SK-N-SH (cell line): Measurements from ENCODE around the gene PLET1. TPM values are rescaled to one million over a fixed set of nuclear protein-coding genes. Genes with fewer than 3 reads are reported as not detected.

Experiments
- CTCF ChIA-PET: fragments of 300-600, 350-600 bp; formaldehyde crosslinking; extraction: SDS; loops from one replicate; lab custom pipeline; 2021; lab: Yijun Ruan, JAX
- POLR2A ChIA-PET: fragments of 350-600 bp; sonication (Branson Sonifier 250); formaldehyde crosslinking; extraction: SDS; loops from one replicate; lab custom pipeline; 2020; ENCODE audit warnings: antibody characterized with exemption, inconsistent platforms; lab: Yijun Ruan, JAX
- DNase-seq: peaks from one replicate; pipeline ENCODE4 v3.0.0; 2012
- H2AFZ ChIP-seq: fragments of 200-600 bp; sonication (generic); 2 replicates; pipeline ENCODE4 v1.8.1; 2016; ENCODE audit warnings: antibody characterized with exemption, mild to moderate bottlenecking, low read depth
- H3F3A ChIP-seq: fragments of 200-600 bp; sonication (generic); replicated peaks from 2 replicates; pipeline ENCODE3; 2016; ENCODE audit warnings: antibody characterized with exemption, mild to moderate bottlenecking; ENCODE audit not compliant: insufficient read depth
- H3K27ac ChIP-seq, 2 experiments: fragments of 200-500 bp in 1 of 2; fragments of 200-600 bp in 1 of 2; sonication (Bioruptor generic) in 1 of 2; sonication (generic), shearing (Covaris generic) in 1 of 2; 2 replicates each; pipeline versions ENCODE4 v1.5.1 to v1.6.1; 2014 to 2016; ENCODE audit warnings: low read depth in 2 of 2, inconsistent platforms in 1 of 2, low read length in 1 of 2, mild to moderate bottlenecking in 1 of 2, mixed read lengths in 1 of 2
- H3K27me3 ChIP-seq: fragments of 200-600 bp; sonication (generic), shearing (Covaris generic); 2 replicates; pipeline ENCODE4 v1.6.1; 2016; ENCODE audit warnings: mixed run types; ENCODE audit not compliant: insufficient read depth
- H3K36me3 ChIP-seq, 2 experiments: fragments of 200-500 bp in 1 of 2; fragments of 200-600 bp in 1 of 2; sonication (Bioruptor generic) in 1 of 2; sonication (generic) in 1 of 2; replicated peaks in 1 of 2; 2 replicates each; pipeline versions ENCODE3 to v1.5.1; 2014 to 2016; ENCODE audit warnings: low read length in 1 of 2, mild to moderate bottlenecking in 1 of 2; ENCODE audit not compliant: insufficient read depth in 2 of 2, control insufficient read depth in 1 of 2
- H3K4me1 ChIP-seq, 2 experiments: fragments of 200-500 bp in 1 of 2; fragments of 200-600 bp in 1 of 2; sonication (Bioruptor generic) in 1 of 2; sonication (generic), shearing (Covaris generic) in 1 of 2; 2 replicates each; pipeline versions ENCODE4 v1.5.1 to v1.6.1; 2014 to 2016; ENCODE audit warnings: low read depth in 1 of 2, low read length in 1 of 2, mixed run types in 1 of 2; ENCODE audit not compliant: insufficient read depth in 2 of 2, control insufficient read depth in 1 of 2
- H3K4me2 ChIP-seq: fragments of 200-600 bp; sonication (generic), shearing (Covaris generic); 2 replicates; pipeline ENCODE4 v1.6.1; 2017; ENCODE audit warnings: mixed run types
- H3K4me3 ChIP-seq, 2 experiments: fragments of 200-500 bp in 1 of 2; fragments of 200-600 bp in 1 of 2; sonication (Bioruptor generic) in 1 of 2; sonication (generic), shearing (Covaris generic) in 1 of 2; 2 replicates each; pipeline versions ENCODE4 v1.5.1 to v1.8.1; 2014 to 2016; ENCODE audit warnings: low read depth in 2 of 2, inconsistent platforms in 1 of 2, low read length in 1 of 2, mild to moderate bottlenecking in 1 of 2, mixed read lengths in 1 of 2, moderate library complexity in 1 of 2
- H3K79me2 ChIP-seq: fragments of 200-600 bp; sonication (generic); 2 replicates; pipeline ENCODE4 v1.8.1; 2017; ENCODE audit warnings: mild to moderate bottlenecking; ENCODE audit not compliant: insufficient read depth
- H3K9ac ChIP-seq: fragments of 200-600 bp; sonication (generic); 2 replicates; pipeline ENCODE4 v1.6.1; 2017; ENCODE audit warnings: mixed run types
- H3K9me2 ChIP-seq: fragments of 200-600 bp; sonication (generic); 2 replicates; pipeline ENCODE4 v1.6.1; 2017; ENCODE audit warnings: mixed run types
- H3K9me3 ChIP-seq: fragments of 200-600 bp; sonication (generic); 2 replicates; pipeline ENCODE4 v1.6.1; 2017; ENCODE audit warnings: mixed run types, mild to moderate bottlenecking, moderate library complexity
- H4K20me1 ChIP-seq: fragments of 200-600 bp; sonication (generic); 2 replicates; pipeline ENCODE4 v1.6.1; 2017; ENCODE audit warnings: mild to moderate bottlenecking, mixed run types; ENCODE audit not compliant: insufficient read depth
- CTCF ChIP-seq: fragments of 200-600 bp; sonication (generic); IDR thresholded peaks from 2 replicates; pipeline ENCODE4 v1.6.1; 2017; ENCODE audit warnings: antibody characterized with exemption, mild to moderate bottlenecking, moderate library complexity
- ELF1 ChIP-seq: IDR thresholded peaks from 2 replicates; pipeline ENCODE4 v1.4.0; 2012
- EP300 ChIP-seq, 2 experiments: IDR thresholded peaks; 2 replicates each; pipeline versions ENCODE4 v1.4.0 to v1.6.1; 2012; ENCODE audit warnings: borderline replicate concordance in 1 of 2, low read depth in 1 of 2, low read length in 1 of 2
- FOSL2 ChIP-seq: IDR thresholded peaks from 2 replicates; pipeline ENCODE4 v1.4.0; 2012; ENCODE audit warnings: low read depth, mild to moderate bottlenecking, moderate library complexity, borderline replicate concordance
- FOXM1 ChIP-seq: IDR thresholded peaks from 2 replicates; pipeline ENCODE4 v1.4.0; 2012; ENCODE audit warnings: low read depth, mild to moderate bottlenecking
- GABPA ChIP-seq: IDR thresholded peaks from 2 replicates; pipeline ENCODE4 v1.4.0; 2012; ENCODE audit warnings: low read depth, mild to moderate bottlenecking
- GATA2 ChIP-seq: sonication (generic); formaldehyde crosslinking; IDR thresholded peaks from 2 replicates; pipeline ENCODE4 v1.5.0; 2020; ENCODE audit warnings: mild to moderate bottlenecking, missing genetic modification reagents
- JUND ChIP-seq: IDR thresholded peaks from 2 replicates; pipeline ENCODE4 v1.4.0; 2012
- MAX ChIP-seq: IDR thresholded peaks from 2 replicates; pipeline ENCODE4 v1.4.0; 2012; ENCODE audit warnings: low read depth
- MXI1 ChIP-seq: IDR thresholded peaks from 2 replicates; pipeline ENCODE4 v1.6.1; 2012; ENCODE audit warnings: mild to moderate bottlenecking, low read depth, low read length, improper control_type of control experiment
- NFIC ChIP-seq: IDR thresholded peaks from 2 replicates; pipeline ENCODE4 v1.4.0; 2012; ENCODE audit warnings: borderline replicate concordance
- PBX3 ChIP-seq: IDR thresholded peaks from 2 replicates; pipeline ENCODE4; 2012
- POLR2AphosphoS5 ChIP-seq: IDR thresholded peaks from 2 replicates; pipeline ENCODE4 v1.6.1; 2012; ENCODE audit warnings: low read depth, low read length
- RAD21 ChIP-seq: IDR thresholded peaks from 2 replicates; pipeline ENCODE4 v1.6.1; 2012; ENCODE audit warnings: mild to moderate bottlenecking, low read length
- RFX5 ChIP-seq: IDR thresholded peaks from 2 replicates; pipeline ENCODE4 v1.6.1; 2012; ENCODE audit warnings: mild to moderate bottlenecking, improper control_type of control experiment, low read length
- RXRA ChIP-seq: IDR thresholded peaks from 2 replicates; pipeline ENCODE4 v1.4.0; 2012; ENCODE audit warnings: low read depth, mild to moderate bottlenecking, borderline replicate concordance
- SIN3A ChIP-seq: IDR thresholded peaks from 2 replicates; pipeline ENCODE4 v1.6.1; 2012; ENCODE audit warnings: low read depth, mild to moderate bottlenecking, low read length, moderate library complexity, borderline replicate concordance
- TAF1 ChIP-seq: IDR thresholded peaks from 2 replicates; pipeline ENCODE4 v1.6.1; 2012; ENCODE audit warnings: low read depth, mild to moderate bottlenecking, low read length, moderate library complexity, borderline replicate concordance
- TCF12 ChIP-seq: IDR thresholded peaks from 2 replicates; pipeline ENCODE4 v1.4.0; 2012
- WGBS: methylation state at CpG from one replicate; pipeline ENCODE4 v1.1.6; 2017; ENCODE audit warnings: low lambda C conversion rate; 5-methylcytosine and 5-hydroxymethylcytosine counted together
- polyA plus RNA-seq, 3 experiments: library from polyadenylated mRNA; depleted of rRNA; stranded (reverse); fragments of >200 nt; gene quantifications; 2 replicates each; pipeline ENCODE4 v1.2.3, GENCODE V29; 2012

The PLET1 gene
- polyA plus RNA-seq, 1 of the 3 experiments (the other 2 are of a cell fraction): not detected

GRCh38 chr11:112288021-112288420 is 27.4 kb upstream of the PLET1 start:
- no peaks in the 10 kb centered on the region for H3K9me2 ChIP-seq
- no peaks in the 10 kb centered on the region for H4K20me1 ChIP-seq
- no peak overlapping the region for H3K9ac ChIP-seq
- H3K4me1 ChIP-seq: peaks cover 9 to 14% of the 10 kb centered on the region in 2 experiments; a peak in 3 of 4 replicates
- H3K4me2 ChIP-seq: no peak overlapping the region
- no peaks in the 10 kb centered on the region for H3K27me3 ChIP-seq
- no peak overlapping the region for H3K4me3 ChIP-seq
- no peak overlapping the region for H2AFZ ChIP-seq
- no peaks in the 10 kb centered on the region for H3K9me3 ChIP-seq
- H3K27ac ChIP-seq: no peak overlapping the region
- ChIA-PET CTCF (interaction anchor here (1.3 to 29.6 kb wide), 10 partner anchors 8 to 1002 kb away, joined by 3 to 620 read pairs (median 11); partner anchors contain the start of gene PTS), POLR2A (no interaction called here)
- 89% methylated on average over 3 of the region's 3 CpGs for WGBS
- H3K36me3 ChIP-seq: no peaks in the 10 kb centered on the region
- peaks cover 16% of the 10 kb centered on the region for H3F3A ChIP-seq
- TF ChIP-seq NFIC (no peak), RXRA (no peak), RAD21 (no peak), GATA2 (CRISPR knock-in tag) (no peak), SIN3A (no peak)
- no peak for DNase-seq
- peaks cover 3% of the 10 kb centered on the region; the same call in 1 of the 2 replicates for H3K79me2 ChIP-seq

GRCh38 chr11:112285841-112286311 is 25.2 kb upstream of the PLET1 start:
- CTCF ChIA-PET: interaction anchor here (1.1 to 29.6 kb wide), 5 partner anchors 64 to 1004 kb away, joined by 3 to 620 read pairs (median 5); partner anchors contain the start of genes BCO2 and PTS
- no peak overlapping the region for H3K4me3 ChIP-seq
- H2AFZ ChIP-seq: no peak overlapping the region

GRCh38 chr11:112281726-112282125 is 21.1 kb upstream of the PLET1 start:
- Histone ChIP-seq H3K36me3 (no peaks in the 10 kb centered on the region), H3K9me3 (no peaks in the 10 kb centered on the region), H3K9ac (no peak overlapping the region), H3K4me1 (peaks cover 4 to 8% of the 10 kb centered on the region in 2 experiments; a peak in 3 of 4 replicates), H3K4me2 (no peak overlapping the region), H3K27me3 (no peaks in the 10 kb centered on the region), H2AFZ (no peak overlapping the region), H3F3A (peaks cover 5% of the 10 kb centered on the region), H3K27ac (no peak overlapping the region), H3K79me2 (no peaks in the 10 kb centered on the region), H3K4me3 (no peak overlapping the region), H3K9me2 (no peaks in the 10 kb centered on the region), H4K20me1 (no peaks in the 10 kb centered on the region)
- WGBS: 69% methylated on average over 3 of the region's 4 CpGs
- DNase-seq: no peak
- ChIA-PET POLR2A (no interaction called here), CTCF (interaction anchor here (0.6 to 29.6 kb wide), 13 partner anchors 12 to 1011 kb away, joined by 3 to 620 read pairs (median 9); partner anchors contain the start of gene PTS)
- no peak for TF ChIP-seq MAX
- TF ChIP-seq EP300 (IDR thresholded peaks at IDR 0.05; ENCODE audit: borderline replicate concordance in 1 of 2, low read depth in 1 of 2, low read length in 1 of 2): no peak
- no peak for TF ChIP-seq PBX3
- no peak for TF ChIP-seq TAF1
- no peak for TF ChIP-seq FOXM1
- TF ChIP-seq SIN3A: no peak
- TF ChIP-seq FOSL2: no peak
- no peak for TF ChIP-seq RXRA
- TF ChIP-seq CTCF: no peak
- no peak for TF ChIP-seq GABPA
- TF ChIP-seq JUND: no peak
- TF ChIP-seq MXI1: no peak
- no peak for TF ChIP-seq TCF12
- no peak for TF ChIP-seq RFX5
- TF ChIP-seq POLR2AphosphoS5: no peak

More at GRCh38 chr11:112285841-112286311, 25.2 kb upstream of the PLET1 start:
- H3K4me2 ChIP-seq: no peak overlapping the region
- H3F3A ChIP-seq: no peaks in the 10 kb centered on the region
- peaks cover 0 to 9% of the 10 kb centered on the region in 2 experiments; a peak in 2 of 4 replicates for H3K4me1 ChIP-seq
- H3K9me2 ChIP-seq: no peaks in the 10 kb centered on the region
- 74% methylated on average over 6 of the region's 6 CpGs for WGBS
- TF ChIP-seq RAD21: no peak
- no peak for TF ChIP-seq ELF1
- no peaks in the 10 kb centered on the region for H3K9me3 ChIP-seq
- no peaks in the 10 kb centered on the region for H4K20me1 ChIP-seq
- no peaks in the 10 kb centered on the region for H3K27me3 ChIP-seq
- no peak overlapping the region for H3K27ac ChIP-seq
- H3K36me3 ChIP-seq: no peaks in the 10 kb centered on the region
- H3K9ac ChIP-seq: no peak overlapping the region
- POLR2A ChIA-PET: no interaction called here
- no peaks in the 10 kb centered on the region for H3K79me2 ChIP-seq
- DNase-seq: no peak
